ENCODE data around the gene DHX58. TPM values are rescaled to one million over a fixed set of nuclear protein-coding genes. Genes with fewer than 3 reads are reported as not detected.

The DHX58 gene
- total RNA-seq, 1 experiment from 2014 or later: 9.7 TPM

Other genes starting within 250 kb of the DHX58 start
- 12.5 TPM for gene KLHL11, start 247.3 kb downstream of the DHX58 start, total RNA-seq (2021; ENCODE audit: unreplicated experiment)
- gene ACLY, start 193.8 kb downstream of the DHX58 start, total RNA-seq (2021; ENCODE audit: unreplicated experiment): 225 TPM
- gene ODAD4, start 182.1 kb downstream of the DHX58 start, total RNA-seq (2021; ENCODE audit: unreplicated experiment): 0.69 TPM
- 79.9 TPM for gene CNP, start 145.9 kb downstream of the DHX58 start, total RNA-seq (2021; ENCODE audit: unreplicated experiment)
- 72.0 TPM for gene DNAJC7, start 95.3 kb downstream of the DHX58 start, total RNA-seq (2021; ENCODE audit: unreplicated experiment)
- 22.4 TPM for gene NKIRAS2, start 92.6 kb downstream of the DHX58 start, total RNA-seq (2021; ENCODE audit: unreplicated experiment)
- gene C17orf113, start 62.1 kb downstream of the DHX58 start, total RNA-seq (2021; ENCODE audit: unreplicated experiment): 0.74 TPM
- 0.21 TPM for gene ZNF385C, start 14.2 kb downstream of the DHX58 start, total RNA-seq (2021; ENCODE audit: unreplicated experiment)
- 67.0 TPM for gene KAT2A, start 8.7 kb upstream of the DHX58 start, total RNA-seq (2021; ENCODE audit: unreplicated experiment)
- not detected for gene HSPB9, start 10.1 kb upstream of the DHX58 start, total RNA-seq (2021; ENCODE audit: unreplicated experiment)
- 141 TPM for gene RAB5C, start 42.3 kb upstream of the DHX58 start, total RNA-seq (2021; ENCODE audit: unreplicated experiment)
- 1.5 TPM for gene KCNH4, start 68.4 kb upstream of the DHX58 start, total RNA-seq (2021; ENCODE audit: unreplicated experiment)
- not detected for gene HCRT, start 72.7 kb upstream of the DHX58 start, total RNA-seq (2021; ENCODE audit: unreplicated experiment)
- gene GHDC, start 81.8 kb upstream of the DHX58 start, total RNA-seq (2021; ENCODE audit: unreplicated experiment): 21.8 TPM
- 102 TPM for gene STAT5B, start 163.7 kb upstream of the DHX58 start, total RNA-seq (2021; ENCODE audit: unreplicated experiment)
- 26.7 TPM for gene STAT5A, start 175.8 kb upstream of the DHX58 start, total RNA-seq (2021; ENCODE audit: unreplicated experiment)